HepG2 (cell line): Measurements from ENCODE around the gene ST8SIA4.

Experiments
- BHLHE40 ChIP-seq: IDR thresholded peaks from 2 replicates; pipeline ENCODE4 v1.6.1; 2011; ENCODE audit warnings: low read length, improper control_type of control experiment
- KAT7 ChIP-seq: IDR thresholded peaks from 2 replicates; pipeline ENCODE4 v1.6.1; 2018; ENCODE audit warnings: borderline replicate concordance, missing compliant biosample characterization
- PHF8 ChIP-seq: sonication (generic); formaldehyde crosslinking; IDR thresholded peaks from 2 replicates; pipeline ENCODE4 v1.5.0; 2020; ENCODE audit warnings: missing genetic modification reagents
- POLR2G ChIP-seq: fragments of 200-400 bp; formaldehyde crosslinking; IDR thresholded peaks from 2 replicates; pipeline ENCODE4 v1.6.1; 2018; ENCODE audit warnings: mild to moderate bottlenecking, low read depth, low read length, moderate library complexity
- RBFOX2 ChIP-seq: fragments of 200-400 bp; formaldehyde crosslinking; IDR thresholded peaks from 2 replicates; pipeline ENCODE4 v1.6.1; 2017; ENCODE audit warnings: low read depth, mild to moderate bottlenecking, low read length
- SIN3A ChIP-seq: IDR thresholded peaks from 2 replicates; pipeline ENCODE4 v1.6.1; 2011; ENCODE audit warnings: low read depth, mild to moderate bottlenecking, control low read depth, low read length, borderline replicate concordance
- TBL1XR1 ChIP-seq: fragments of 150-350 bp; IDR thresholded peaks from 2 replicates; pipeline ENCODE4 v1.6.1; 2014; ENCODE audit warnings: borderline replicate concordance, low read length; ENCODE audit not compliant: partially characterized antibody
- ZKSCAN1 ChIP-seq: fragments of 150-350 bp; IDR thresholded peaks from 2 replicates; pipeline ENCODE4 v1.6.1; 2014; ENCODE audit warnings: low read length
- ZNF768 ChIP-seq: sonication (generic); formaldehyde crosslinking; IDR thresholded peaks from 2 replicates; pipeline ENCODE4 v1.4.0; 2020; ENCODE audit warnings: missing genetic modification reagents
- TF ChIP-seq, protein P1 (sequence below): sonication (generic); formaldehyde crosslinking; IDR thresholded peaks from 2 replicates; pipeline ENCODE4 v1.5.0; 2020; ENCODE audit warnings: mild to moderate bottlenecking, missing genetic modification reagents, moderate library complexity

DNA sequence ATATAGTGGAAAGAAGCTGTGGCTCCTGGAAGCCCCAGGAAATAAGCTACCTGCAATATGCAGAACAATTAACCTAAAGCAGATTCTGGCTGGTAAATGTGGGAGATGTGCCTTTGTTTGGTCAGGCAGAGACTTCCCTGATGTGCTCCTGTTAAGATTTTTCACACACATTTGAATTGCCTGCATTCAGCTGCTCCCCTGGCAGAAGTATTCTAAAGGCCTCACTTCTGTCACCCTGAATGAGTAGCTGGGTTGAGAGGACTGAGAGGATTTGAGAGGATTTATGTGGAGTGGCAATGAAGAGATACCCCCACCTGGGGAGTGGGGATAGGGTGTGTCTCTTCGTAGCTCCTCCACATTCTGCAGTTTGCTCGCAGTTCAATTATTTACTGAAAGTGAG lies 130.5 kb downstream of the ST8SIA4 start:
- TF ChIP-seq POLR2G (no peak), SIN3A (no peak), KAT7 (CRISPR knock-in tag) (no peak), BHLHE40 (no peak), PHF8 (CRISPR knock-in tag) (no peak), RBFOX2 (no peak), ZNF768 (CRISPR knock-in tag) (no peak), TBL1XR1 (no peak), ZKSCAN1 (no peak)
- TF ChIP-seq, protein P1, sequence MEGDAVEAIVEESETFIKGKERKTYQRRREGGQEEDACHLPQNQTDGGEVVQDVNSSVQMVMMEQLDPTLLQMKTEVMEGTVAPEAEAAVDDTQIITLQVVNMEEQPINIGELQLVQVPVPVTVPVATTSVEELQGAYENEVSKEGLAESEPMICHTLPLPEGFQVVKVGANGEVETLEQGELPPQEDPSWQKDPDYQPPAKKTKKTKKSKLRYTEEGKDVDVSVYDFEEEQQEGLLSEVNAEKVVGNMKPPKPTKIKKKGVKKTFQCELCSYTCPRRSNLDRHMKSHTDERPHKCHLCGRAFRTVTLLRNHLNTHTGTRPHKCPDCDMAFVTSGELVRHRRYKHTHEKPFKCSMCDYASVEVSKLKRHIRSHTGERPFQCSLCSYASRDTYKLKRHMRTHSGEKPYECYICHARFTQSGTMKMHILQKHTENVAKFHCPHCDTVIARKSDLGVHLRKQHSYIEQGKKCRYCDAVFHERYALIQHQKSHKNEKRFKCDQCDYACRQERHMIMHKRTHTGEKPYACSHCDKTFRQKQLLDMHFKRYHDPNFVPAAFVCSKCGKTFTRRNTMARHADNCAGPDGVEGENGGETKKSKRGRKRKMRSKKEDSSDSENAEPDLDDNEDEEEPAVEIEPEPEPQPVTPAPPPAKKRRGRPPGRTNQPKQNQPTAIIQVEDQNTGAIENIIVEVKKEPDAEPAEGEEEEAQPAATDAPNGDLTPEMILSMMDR (CRISPR knock-in tag) = no peak
